ENCODE data around the gene REEP2.
"Not testable (repeated sequence)": the region's sequence is repeated elsewhere in the genome, so short reads cannot be mapped to it uniquely, and the experiment has no call there.

The REEP2 gene, protein sequence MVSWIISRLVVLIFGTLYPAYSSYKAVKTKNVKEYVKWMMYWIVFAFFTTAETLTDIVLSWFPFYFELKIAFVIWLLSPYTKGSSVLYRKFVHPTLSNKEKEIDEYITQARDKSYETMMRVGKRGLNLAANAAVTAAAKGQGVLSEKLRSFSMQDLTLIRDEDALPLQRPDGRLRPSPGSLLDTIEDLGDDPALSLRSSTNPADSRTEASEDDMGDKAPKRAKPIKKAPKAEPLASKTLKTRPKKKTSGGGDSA

DNA sequence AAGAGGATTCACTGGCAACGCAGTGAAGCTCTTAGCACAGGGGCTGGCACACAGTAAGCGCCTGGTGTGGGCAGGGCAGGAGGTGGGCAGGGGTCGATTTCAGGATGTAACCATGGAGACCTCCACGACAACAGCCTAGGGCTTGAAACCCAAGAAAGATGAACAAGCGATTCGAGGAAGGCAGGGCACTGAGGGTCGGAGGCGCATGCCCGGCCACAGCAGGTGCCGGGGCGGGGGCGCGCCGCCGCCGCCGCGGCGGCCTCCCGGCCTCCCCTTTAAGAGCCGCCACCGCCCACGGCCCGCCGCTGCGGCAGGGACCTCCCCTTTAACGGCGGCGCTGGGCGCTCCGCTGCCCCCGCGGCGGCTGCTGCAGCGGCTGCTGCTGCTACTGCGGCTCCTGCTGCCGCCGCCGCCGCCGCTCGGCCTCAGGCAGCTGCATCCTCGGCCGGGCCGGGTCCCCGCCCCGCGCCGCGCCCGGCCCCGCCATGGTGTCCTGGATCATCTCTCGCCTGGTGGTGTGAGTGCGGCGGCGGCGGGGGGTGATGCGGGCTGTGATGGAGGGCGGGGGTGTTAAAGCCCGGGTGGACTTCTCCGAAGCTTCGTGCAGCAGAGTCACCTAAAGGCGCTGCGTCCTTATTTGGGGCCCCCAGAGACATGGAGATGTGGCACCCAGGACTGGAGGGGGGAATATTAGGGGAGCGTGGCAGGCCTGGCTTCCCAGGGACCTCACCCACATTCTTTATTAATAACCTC, at the start of gene REEP2:
TSS of gene REEP2 (plus strand) at position 334 of the 753 bp plus-strand sequence. CDS start at position 486, 152 bp downstream.
- peak; percentile 79 for DNase-seq

DNA sequence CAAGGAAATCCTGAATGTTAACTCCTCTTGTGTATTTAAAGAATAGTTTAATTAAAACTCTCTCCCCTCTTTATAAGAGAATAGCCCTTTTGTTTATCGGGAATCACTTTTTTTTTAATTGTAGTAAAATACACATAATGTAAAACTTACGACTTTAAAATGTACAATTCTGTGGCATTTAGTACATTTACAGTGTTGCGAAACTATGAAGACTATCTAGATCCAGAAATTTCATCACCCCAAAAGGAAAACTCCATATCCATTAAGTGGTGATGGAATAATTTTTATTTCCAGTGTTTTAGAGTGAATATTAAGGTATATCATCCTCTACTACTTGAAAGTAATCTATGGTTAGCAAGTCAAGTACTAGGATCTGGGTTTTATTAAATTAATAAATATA, 49.5 kb upstream of the REEP2 start:
- no peak for DNase-seq

DNA sequence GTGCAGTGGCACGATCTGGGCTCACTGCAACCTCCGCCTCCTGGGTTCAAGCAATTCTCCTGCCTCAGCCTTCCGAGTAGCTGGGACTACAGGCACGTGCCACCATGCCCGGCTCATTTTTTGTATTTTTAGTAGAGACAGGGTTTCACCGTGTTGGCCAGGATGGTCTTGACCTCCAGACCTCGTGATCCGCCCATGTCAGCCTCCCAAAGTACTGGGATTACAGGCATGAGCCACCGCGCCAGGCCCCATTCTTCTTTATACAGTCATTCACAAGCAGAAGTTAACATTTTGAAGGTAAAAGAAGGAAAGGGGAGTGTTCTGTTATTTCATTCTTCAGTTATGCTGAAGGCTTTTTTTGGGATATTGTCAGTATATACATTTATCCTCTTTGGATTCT, 48.9 kb upstream of the REEP2 start:
- DNase-seq: not testable (repeated sequence)

DNA sequence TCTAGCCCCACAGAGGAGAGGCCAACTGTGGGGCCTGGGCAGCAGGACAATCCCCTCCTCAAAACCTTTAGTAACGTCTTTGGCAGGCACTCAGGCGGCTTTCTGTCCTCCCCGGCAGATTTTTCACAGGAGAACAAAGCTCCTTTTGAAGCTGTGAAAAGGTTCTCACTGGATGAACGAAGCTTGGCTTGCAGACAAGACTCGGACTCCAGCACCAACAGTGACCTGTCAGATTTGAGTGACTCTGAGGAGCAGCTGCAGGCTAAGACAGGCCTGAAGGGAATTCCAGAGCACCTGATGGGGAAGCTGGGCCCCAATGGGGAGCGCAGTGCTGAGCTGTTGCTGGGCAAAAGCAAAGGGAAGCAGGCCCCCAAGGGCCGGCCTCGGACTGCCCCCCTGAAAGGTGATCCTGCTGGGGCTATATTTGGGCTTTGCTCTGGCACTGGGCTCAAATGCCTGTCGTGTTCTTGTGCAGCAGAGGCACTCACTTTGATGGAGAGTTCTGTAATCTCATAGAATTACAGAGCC, 46.9 kb upstream of the REEP2 start:
- DNase-seq: no peak

DNA sequence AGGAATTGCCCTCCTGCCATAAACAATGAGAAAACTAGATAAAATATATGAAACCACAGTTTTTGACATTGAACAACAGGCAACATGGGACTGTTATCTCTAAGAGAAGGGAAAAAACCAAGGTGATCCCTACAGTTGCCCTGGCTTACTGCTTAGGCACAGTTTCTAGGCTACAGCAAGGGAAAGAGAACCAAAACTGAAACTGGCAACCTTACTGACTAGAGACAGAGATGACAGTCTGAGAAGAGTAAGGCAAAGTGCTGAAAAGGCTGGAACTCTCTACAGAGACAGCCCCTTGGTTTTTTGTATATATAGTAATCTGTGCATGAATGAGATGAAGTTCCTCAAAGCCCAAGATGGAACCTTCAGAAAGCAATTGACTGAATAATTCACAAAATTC, 36.2 kb upstream of the REEP2 start:
- no peak for DNase-seq

DNA sequence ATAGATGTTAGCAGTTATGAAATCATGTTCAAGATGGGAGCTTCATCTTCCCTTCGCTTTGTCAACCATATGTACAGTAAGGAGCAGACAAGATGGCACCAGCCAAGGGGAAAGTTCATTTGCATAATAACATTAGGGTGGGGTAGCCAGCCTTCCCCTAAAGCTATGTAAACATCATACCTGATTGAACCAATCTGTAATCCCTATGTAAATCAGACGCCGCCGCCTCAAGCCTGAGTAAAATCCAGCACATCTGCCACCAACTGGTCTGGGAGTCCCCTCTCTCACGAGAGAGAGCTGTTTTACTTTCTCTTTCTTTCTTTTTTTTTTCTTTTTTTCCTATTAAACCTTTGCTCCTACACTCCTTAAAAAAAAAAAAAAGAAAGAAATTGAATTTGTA, 30.8 kb upstream of the REEP2 start:
- DNase-seq: no peak

DNA sequence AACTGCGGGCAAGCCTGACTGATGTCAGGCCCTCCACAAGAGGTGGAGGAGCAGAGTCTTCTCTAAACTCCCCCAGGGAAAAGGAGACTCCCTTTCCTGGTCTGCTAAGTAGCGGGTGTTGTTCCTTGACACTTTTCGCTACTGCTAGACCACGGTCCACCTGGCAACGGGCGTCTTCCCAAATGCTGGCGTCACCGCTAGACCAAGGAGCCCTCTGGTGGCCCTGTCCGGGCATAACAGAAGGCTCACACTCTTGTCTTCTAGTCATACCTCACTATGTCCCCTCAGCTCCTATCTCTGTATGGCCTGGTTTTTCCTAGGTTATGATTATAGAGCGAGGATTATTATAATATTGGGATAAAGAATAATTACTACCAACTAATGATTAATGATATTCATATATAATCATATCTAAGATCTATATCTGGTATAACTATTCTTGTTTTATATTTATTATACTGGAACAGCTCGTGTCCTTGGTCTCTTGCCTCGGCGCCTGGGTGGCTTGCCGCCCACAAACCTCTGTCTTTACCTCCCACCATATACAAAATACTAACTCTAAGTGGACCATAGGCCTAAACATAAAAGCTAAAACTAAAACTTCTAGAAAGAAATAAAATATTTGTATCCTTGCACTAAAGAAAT, 27.7 kb upstream of the REEP2 start:
- DNase-seq: peak; percentile 4

DNA sequence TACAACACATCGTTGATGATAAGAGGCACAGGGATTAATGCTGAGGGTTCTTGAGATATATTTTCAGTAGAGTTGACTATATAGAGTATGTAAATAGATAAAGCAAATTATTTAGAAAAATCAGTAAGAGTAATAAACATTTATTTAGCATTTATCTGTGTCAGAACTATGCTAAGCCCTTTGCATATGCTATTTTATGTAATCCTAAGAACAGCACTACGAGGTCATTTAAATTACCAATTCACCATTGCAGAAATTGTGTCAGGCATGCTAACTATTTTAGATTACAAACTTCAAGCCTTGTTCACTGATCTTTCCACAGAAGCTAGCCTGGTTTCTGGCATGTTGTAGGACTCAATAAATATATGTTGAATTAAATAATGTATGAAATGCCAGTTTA, 20.4 kb upstream of the REEP2 start:
- DNase-seq: no peak

DNA sequence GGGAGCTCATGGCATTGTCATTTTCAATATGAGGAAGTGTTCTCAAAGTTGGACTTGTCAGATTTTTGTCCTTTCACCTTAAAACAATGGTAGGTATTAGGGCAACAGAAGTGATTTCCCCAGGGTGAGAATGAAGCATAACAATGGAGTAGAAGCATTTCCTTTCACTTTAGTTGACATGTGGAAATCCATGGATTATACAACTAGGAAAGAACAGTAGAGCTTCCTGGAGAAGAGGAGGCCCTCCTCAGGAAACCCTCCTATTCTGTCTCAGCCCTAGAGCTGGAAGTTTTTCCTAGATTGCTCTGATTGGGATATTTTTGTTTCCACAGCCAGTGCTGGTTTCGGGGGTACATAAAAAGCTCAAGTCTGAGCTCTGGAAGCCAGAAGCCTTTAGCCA, 13.8 kb upstream of the REEP2 start:
- no peak for DNase-seq

DNA sequence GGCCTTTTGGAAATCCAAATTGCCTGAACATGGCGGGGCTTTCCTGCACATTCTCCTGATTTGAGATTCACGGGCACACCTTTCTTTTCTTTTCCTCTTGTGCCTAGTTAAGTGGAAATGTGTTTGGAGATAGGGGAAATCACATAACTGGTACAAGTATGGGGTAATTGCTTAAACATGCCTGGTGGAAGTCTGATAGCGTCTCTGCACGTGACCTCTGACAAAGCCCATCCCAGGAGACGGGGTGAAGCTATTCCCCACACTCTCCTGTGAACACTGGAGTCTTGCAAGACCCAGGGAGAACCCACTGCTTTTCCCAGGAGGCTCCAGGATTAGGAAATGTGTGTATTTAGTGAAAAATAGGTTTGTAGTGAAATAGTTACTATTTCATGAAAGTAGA, 2.9 kb upstream of the REEP2 start:
- DNase-seq: no peak

DNA sequence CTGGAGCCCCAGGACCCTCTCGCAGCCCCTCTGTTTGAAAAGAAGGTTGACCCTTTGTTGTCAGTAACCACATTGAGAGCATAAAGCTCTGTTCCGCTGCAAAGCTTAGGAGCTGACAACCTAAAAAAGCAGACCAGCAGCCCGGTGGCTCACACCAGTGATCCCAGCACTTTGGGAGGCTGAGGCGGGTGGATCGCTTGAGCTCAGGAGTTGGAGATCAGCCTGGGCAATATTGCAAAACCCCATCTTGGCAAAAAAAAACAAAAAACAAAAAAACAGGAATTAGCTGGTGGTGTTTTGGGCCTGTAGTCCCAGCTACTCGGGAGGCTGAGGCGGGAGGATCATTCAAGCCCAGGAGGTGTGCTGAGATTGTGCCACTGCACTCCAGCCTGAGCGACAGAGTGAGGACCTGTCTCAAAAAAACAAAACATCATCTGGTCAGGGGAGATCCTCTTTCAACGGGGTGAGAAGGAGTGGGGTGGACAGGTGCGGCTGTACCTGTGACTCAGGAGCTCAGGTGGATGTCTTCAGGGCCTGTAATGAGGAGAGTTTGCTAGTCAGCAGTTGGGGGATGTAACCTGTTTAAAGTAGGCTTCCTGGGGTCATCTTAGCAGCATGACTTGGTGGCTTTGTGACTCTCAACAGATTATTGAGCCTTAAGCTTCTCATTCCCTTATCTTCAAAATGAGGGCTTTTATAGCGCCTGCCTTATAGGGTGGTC, 694 bp upstream of the REEP2 start:
- DNase-seq: no peak

DNA sequence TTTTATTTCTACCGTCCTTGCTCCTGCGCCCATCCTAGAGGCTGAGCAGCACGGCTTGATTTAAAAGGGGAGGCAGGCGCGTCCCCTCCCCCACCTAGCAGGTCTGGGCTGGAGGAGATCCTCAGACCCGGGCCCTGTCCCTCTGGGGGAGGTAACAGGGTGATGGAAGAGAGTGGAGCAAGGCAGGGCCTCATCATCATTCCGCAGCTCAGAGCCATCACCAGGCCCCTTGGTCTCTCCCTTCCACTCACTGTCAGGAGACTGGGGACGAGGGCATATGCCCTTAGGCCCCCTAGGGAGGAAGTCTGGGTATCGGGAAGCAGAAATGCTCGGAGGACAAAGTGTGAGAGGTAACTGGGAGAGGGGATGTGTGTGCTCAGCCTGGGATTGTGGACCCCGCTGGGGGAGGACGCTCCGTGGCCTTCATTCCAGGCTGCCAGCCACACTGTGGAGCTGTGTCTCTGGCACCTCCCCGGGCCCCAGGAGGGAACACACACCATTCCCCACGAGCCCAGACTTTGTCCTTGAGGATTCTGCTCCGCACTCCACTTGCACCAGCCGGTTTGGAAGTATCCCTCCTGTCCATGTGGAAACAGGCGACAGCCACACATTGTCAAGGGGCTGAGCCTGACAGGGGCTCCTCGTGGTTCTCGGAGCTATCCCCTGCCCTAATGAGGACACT, 761 bp downstream of the REEP2 start:
- peak; percentile 71 for DNase-seq

DNA sequence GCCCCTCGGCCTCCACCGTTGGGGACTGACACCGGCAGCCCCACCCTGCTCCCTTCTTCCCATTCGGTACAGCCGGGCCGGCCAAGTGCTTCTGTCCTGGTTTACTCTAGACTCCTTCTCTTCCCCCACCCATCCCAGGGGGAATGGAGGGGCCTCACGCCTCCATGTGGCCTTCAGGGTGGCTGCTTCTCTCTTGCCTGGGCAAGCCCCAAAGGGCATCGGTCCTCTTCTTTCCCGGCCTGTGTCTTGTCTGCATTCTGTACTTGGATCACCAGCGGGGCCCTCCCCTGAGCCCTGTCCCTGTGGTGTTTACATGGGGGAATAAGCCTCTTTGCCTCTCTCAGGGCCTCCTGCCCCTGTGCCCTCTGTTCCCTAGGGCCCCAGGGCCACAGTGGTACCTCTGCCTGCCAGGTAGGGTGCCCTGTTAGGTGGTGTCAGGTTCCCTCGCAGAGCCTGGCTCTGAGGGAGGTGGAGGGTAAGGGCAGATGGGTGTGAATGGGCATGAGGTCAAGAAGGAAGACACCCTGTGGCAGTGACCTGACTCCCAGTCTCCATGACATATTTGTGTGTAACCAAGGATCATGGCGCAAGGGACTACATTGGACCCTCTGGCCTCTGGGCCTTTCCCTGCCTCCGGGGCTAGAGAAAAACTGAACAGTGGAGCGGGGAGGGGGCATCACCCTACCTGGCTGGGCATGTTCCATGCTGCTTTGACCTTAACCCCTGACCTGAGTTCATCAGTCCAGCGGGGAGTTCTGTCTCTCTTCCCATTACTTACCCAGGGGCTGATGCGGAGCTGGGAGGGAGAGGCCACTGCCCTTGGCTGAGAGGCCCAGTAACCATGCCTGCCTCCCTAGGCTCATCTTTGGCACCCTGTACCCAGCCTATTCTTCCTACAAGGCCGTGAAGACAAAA, 1.6 kb downstream of the REEP2 start:
- no peak for DNase-seq

DNA sequence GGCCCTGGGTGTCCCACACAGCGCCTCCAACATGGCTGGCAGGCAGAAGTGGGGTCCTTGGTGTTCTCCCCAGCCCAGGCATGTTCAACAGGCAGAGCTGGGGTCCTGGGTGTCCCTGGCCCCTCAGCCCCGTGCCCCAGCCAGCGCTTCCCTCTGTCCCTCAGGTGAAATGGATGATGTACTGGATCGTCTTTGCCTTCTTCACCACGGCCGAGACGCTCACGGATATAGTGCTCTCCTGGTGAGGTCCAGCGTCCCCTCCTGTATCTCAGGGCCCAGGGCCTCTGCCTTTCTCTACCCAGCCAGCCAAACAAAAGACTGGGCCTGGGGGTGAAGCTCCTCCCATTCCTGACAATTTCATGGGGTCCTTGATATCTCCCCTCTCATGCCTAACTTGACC, 2.4 kb downstream of the REEP2 start:
- no peak for DNase-seq

DNA sequence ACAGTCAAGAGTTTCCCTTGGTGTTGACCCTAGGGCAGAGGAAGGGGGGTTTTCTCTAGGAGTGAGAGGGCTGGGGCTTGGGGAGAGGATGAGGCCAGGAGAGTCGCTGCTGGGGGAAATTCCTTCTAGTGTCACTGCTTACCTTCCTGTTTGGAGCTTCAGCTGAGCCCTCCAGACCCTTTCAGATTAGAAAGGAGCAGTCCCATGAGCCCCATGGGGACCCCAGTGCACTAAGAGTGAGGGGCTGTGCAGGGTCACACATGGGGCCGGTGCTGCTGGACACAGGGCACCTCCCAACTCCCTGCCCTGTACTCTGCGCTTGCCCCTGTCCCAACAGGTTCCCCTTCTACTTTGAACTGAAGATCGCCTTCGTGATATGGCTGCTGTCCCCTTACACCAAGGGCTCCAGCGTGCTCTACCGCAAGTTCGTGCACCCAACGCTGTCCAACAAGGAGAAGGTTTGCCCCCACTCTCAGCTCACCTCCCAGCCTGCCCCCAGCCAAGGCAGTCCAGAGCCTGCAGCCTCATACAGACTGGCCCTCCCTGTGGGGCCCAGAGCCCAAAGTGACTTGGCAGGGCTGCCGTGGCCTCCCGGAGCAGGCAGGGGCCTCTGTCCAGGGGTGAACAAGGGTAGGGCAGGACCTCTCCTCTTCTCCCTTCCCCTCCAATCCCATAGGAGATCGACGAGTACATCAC, 5.4 kb downstream of the REEP2 start:
- no peak for DNase-seq

DNA sequence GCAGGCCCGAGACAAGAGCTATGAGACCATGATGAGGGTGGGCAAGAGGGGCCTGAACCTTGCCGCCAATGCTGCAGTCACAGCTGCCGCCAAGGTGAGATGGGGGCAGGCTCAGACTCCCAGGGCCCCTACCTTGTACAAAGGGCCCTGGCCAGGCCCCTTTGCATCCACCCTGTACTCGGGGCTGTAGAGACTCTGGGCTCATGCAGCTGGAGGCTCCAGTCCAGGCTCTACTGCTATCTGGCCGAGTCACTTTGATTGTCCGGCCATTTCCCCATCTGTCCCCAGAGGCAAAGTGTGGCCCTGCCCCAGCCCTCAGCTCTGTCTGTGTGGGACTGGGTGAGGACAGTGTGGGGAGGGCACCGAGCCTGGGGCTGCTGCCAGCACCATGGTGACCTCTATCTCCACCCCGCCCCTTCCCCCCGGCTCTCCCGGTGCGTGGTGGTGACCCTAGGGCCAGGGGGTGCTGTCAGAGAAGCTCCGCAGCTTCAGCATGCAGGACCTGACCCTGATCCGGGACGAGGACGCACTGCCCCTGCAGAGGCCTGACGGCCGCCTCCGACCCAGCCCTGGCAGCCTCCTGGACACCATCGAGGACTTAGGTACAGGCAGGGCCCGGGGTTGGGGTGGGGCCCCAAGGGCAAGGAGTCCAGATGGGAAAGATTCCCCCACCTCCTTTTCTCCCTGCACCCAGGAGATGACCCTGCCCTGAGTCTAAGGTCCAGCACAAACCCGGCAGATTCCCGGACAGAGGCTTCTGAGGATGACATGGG, 6.1 kb downstream of the REEP2 start:
- DNase-seq: no peak

DNA sequence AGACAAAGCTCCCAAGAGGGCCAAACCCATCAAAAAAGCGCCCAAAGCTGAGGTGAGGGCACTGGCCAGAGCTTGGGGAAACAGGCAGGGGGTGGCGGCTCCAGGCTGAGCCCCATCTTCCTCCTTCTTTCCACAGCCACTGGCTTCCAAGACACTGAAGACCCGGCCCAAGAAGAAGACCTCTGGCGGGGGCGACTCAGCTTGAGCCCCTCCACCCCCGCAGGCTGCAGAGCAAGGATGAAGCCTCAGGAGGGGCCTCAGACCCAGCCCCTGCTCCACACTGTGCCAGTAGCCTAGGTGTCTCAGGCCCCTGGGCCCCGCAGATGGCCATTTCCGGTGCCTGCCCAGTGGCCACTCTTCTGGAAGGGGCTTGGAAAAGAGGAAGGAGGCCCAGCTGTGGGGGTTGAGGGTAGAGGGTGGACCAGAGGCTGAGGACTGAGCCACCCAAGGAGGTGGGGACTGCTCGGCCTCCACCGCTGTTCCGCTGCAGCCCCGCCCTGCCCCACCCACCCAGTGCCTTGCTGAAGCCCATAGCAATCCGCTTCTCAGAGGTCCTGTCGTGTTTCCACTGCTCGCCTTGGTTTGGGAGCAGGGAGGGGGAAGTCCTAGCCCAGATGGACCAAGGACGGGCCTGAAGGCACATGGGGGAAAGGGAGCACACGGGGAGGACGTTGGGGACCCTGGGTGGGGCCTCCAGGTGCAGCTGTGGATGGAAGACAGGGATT, 6.9 kb downstream of the REEP2 start:
- DNase-seq: no peak

DNA sequence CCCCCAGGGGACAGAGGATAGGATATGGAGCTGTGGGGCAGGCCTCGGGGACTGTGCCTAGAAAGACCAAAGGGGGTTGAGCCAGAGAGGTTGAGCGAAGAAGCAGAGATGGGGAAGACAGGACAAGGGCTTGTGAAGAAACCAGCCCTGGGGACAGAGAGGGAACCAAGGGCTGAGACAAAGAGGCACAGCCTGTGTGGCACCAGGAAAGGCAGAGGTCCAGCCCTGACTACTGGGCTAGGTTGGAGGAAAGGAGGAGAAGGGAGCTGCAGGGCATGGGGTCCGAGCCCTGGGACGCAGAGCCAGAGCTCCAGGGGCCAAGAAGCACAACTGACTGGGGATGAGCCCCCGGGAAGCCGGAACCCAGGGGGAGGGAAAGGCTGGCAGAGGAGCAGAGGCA, 9.2 kb downstream of the REEP2 start:
- no peak for DNase-seq

Data from retina (tissue), 1 donor.